Uterus (tissue), 4 donors: ENCODE measurements around the gene DEAF1. TPM values are rescaled to one million over a fixed set of nuclear protein-coding genes. Genes with fewer than 3 reads are reported as not detected.

Experiments used
- DNase-seq, 2 donors: peaks; one replicate each; pipeline ENCODE4 v3.0.0-alpha.2; 2019 to 2020
- H3K27ac ChIP-seq, 2 donors: fragments of 200-600 bp; sonication (generic); 1 replicate in 1 of 2; 2 replicates in 1 of 2; pipeline ENCODE4 v1.5.1; 2016 to 2018
- H3K27me3 ChIP-seq, 2 donors: fragments of 200-600 bp; sonication (generic); one replicate each; pipeline ENCODE4 v1.5.1; 2018 to 2019; ENCODE audit warnings: control low read depth in 1 of 2
- H3K36me3 ChIP-seq, 2 donors: fragments of 200-600 bp; sonication (generic); one replicate each; pipeline ENCODE4 v1.5.1; 2019; ENCODE audit warnings: control low read depth in 1 of 2
- H3K4me1 ChIP-seq, 2 donors: fragments of 200-600 bp; sonication (generic); one replicate each; pipeline ENCODE4 v1.5.1; 2018 to 2019; ENCODE audit warnings: control low read depth in 1 of 2
- H3K4me3 ChIP-seq, 2 donors: fragments of 200-600 bp; sonication (generic); 1 replicate in 1 of 2; 2 replicates in 1 of 2; pipeline ENCODE4 v1.5.1; 2018 to 2019; ENCODE audit warnings: mild to moderate bottlenecking in 1 of 2
- H3K9me3 ChIP-seq, 2 donors: fragments of 200-600 bp; sonication (generic); one replicate each; pipeline ENCODE4 v1.5.1; 2019; ENCODE audit warnings: control low read depth in 1 of 2
- POLR2A ChIP-seq, 2 donors: fragments of 450-650 bp; IDR thresholded peaks; one replicate each; pipeline ENCODE4 v1.6.1; 2016; ENCODE audit warnings: antibody characterized with exemption in 2 of 2, mild to moderate bottlenecking in 1 of 2, moderate library complexity in 1 of 2
- intact Hi-C: fragments of 100-400 bp; cut with DNase I; formaldehyde crosslinking; loops from one replicate; pipeline ENCODE4 v1.15.1; 2023; ENCODE audit warnings: low total_unique reads
- total RNA-seq, 4 donors: library from RNA; depleted of rRNA in 3 of 4; stranded (reverse); fragments of >200 nt in 3 of 4; gene quantifications; one replicate each; pipeline versions ENCODE4 v1.1.0 to v1.2.4, GENCODE V29; 2014 to 2023
- TF ChIP-seq, protein P1 (sequence below), 4 experiments: fragments of 200-600 bp in 2 of 4; fragments of 450-650 bp in 2 of 4; sonication (generic) in 2 of 4; IDR thresholded peaks; one replicate each; pipeline ENCODE4 v1.5.1; 2016 to 2019; ENCODE audit warnings: antibody characterized with exemption in 4 of 4, mild to moderate bottlenecking in 2 of 4, moderate library complexity in 1 of 4
- donor health status: DM: yes; HTN: yes; CAD: no.

DEAF1 gene
- total RNA-seq, 4 donors from 2014 or later: 7.9 to 45.6 (median 20.4) TPM

DNA sequence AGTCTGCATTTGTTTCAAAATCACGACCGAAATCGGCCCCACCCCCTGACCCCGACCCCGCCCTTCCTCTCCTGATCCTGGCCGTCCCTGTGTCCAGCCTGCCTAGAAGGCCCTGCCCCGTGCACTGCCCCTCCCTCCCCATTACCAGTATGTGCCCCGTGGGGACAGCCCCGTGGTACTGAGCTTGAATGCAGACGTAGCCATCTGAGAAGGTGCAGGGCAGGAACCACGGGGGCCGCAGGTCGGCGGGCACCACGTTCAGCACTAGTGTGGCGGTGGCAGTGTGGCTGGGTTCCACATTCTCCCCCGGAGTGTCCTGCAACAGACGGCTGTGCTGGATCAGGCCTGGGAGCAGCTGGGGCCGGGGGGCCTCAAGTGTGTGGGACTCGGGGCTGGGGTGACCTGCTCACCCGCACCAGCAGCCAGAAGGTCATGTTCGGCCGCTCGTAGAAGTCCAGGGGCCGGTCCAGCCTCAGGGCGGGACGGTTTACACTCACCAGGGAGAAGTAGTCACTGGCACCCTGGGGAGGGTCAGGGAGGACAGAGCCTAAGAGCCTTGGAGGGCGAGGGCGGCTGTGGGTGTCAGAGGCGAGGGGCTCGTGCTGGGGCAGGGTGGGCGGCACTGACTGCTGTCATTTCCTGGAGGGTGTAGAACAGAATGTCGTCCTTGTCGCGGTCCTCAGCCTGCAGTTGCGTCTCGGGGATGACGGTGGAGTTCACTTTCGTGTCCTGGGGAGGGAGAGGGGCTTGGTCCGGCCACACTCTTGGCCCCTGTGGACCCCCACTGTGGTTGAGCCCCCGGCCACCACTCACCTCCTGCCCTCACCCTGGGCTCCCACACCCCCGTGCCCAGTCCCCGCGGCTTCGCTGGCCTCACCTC, 73.8 kb downstream of the DEAF1 start:
- Histone ChIP-seq H3K27ac (no peak overlapping the region), H3K9me3 (no peaks in the 10 kb centered on the region), H3K4me3 (no peak overlapping the region), H3K27me3 (no peaks in the 10 kb centered on the region), H3K4me1 (peaks cover 0 to 5% of the 10 kb centered on the region in 2 donors), H3K36me3 (no peaks in the 10 kb centered on the region)
- no peak for TF ChIP-seq POLR2A (IDR thresholded peaks at IDR 0.05)
- TF ChIP-seq, protein P1, sequence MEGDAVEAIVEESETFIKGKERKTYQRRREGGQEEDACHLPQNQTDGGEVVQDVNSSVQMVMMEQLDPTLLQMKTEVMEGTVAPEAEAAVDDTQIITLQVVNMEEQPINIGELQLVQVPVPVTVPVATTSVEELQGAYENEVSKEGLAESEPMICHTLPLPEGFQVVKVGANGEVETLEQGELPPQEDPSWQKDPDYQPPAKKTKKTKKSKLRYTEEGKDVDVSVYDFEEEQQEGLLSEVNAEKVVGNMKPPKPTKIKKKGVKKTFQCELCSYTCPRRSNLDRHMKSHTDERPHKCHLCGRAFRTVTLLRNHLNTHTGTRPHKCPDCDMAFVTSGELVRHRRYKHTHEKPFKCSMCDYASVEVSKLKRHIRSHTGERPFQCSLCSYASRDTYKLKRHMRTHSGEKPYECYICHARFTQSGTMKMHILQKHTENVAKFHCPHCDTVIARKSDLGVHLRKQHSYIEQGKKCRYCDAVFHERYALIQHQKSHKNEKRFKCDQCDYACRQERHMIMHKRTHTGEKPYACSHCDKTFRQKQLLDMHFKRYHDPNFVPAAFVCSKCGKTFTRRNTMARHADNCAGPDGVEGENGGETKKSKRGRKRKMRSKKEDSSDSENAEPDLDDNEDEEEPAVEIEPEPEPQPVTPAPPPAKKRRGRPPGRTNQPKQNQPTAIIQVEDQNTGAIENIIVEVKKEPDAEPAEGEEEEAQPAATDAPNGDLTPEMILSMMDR (IDR thresholded peaks at IDR 0.05): no peak
- intact Hi-C loops: no loop called here
- no peak for DNase-seq

DNA sequence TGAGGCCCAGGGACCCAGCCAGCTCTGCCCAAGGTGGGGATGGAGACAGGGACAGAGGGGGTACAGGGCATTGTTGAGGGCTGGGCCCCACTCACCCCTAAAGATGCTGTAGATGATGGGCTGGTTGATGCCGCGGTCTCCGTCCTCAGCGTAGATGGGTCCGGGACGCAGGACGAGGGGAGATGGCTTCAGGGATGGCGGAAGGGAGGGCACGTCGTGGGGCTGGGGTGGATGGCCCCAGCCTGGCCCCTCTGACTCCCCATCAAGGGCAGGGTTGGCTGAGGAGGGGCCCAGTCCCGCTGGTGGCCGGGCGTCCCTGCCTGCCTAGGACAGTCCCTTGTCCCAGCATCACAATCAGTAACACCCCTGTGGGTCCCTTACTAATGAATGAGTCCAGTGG, 74.8 kb downstream of the DEAF1 start:
- Histone ChIP-seq H3K9me3 (no peaks in the 10 kb centered on the region), H3K4me3 (no peak overlapping the region), H3K27ac (no peak overlapping the region), H3K36me3 (no peaks in the 10 kb centered on the region), H3K4me1 (peaks cover 0 to 7% of the 10 kb centered on the region in 2 donors), H3K27me3 (no peaks in the 10 kb centered on the region)
- DNase-seq: no peak
- intact Hi-C loops: no loop called here
- TF ChIP-seq, protein P1 (IDR thresholded peaks at IDR 0.05): no peak
- TF ChIP-seq POLR2A (IDR thresholded peaks at IDR 0.05): no peak

DNA sequence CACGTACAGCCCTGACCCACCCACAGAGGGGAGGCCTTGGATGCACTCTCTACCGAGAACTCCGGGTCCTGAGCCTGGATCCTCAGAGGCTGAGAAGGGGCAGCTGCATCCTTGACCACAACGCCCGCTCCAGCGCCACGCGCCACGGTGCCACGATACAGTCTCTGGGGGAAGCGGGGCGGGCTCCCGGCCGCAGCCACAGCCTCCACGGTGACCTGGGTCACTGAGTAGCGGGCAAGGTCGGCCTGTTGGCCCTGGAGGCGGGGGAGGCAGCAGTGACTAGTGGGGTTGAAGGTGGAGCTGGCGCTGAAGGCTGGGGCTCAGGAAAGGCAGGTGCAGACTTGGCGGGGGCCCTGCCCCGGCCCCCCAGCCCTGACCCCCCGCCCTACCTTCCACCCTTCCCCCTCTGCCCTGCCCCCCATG, 75.4 kb downstream of the DEAF1 start:
- Histone ChIP-seq H3K27me3 (no peaks in the 10 kb centered on the region), H3K4me3 (no peak overlapping the region), H3K4me1 (peaks cover 0 to 7% of the 10 kb centered on the region in 2 donors), H3K9me3 (no peaks in the 10 kb centered on the region), H3K36me3 (no peaks in the 10 kb centered on the region), H3K27ac (no peak overlapping the region)
- TF ChIP-seq, protein P1 (IDR thresholded peaks at IDR 0.05): no peak
- no peak for TF ChIP-seq POLR2A (IDR thresholded peaks at IDR 0.05)
- DNase-seq: no peak
- intact Hi-C loops: no loop called here

DNA sequence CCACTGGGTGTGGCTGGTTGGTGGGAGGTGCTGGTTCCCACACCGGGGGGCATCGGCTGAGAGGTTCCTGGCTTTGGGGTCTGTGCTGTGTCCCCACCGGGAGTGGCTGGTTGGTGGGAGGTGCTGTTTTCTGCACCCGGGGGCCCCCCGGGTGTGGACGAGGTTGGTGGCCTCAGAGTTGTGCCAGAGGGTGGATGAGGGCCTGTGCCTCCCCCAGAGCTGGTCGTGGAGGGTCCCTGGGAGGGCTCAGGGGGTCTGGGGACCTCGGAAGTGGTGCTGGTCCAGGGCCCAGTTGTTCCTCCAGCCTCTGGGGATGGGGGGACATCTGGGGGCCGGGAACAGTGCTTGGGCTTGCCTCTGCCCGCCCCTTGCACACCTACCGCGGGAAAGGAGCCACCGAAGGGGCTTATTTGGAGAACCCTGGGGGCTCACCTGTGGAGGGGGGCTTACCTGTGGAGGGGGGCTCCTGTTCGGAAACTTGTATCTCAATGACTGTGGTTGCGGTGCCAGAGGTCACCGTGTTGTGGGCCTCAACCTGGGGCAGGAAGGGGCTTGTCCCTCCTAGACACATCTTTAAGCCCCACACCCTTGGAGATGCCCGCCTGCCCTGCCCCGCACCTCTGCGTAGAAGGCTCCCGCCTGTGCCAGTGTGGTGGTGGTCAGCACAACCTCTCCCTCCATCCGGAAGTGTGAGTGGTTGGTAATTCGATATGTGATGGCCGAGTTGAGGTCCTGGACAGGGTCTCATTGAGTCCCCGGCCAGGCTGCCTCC, 76.0 kb downstream of the DEAF1 start:
- Histone ChIP-seq H3K27me3 (no peaks in the 10 kb centered on the region), H3K36me3 (no peaks in the 10 kb centered on the region), H3K4me1 (peaks cover 0 to 7% of the 10 kb centered on the region in 2 donors), H3K4me3 (no peak overlapping the region), H3K9me3 (no peaks in the 10 kb centered on the region), H3K27ac (no peak overlapping the region)
- TF ChIP-seq POLR2A (IDR thresholded peaks at IDR 0.05): no peak
- TF ChIP-seq, protein P1 (IDR thresholded peaks at IDR 0.05): no peak
- intact Hi-C loops: no loop called here
- DNase-seq: no peak
